GM19193 (cell line): ENCODE results near the gene OR8H3.

Experiments
- POLR2A ChIP-seq: IDR thresholded peaks from 4 replicates; pipeline ENCODE4 v1.6.1; 2011; ENCODE audit not compliant: insufficient read depth, insufficient read length; ENCODE audit errors: extremely low read depth

OR8H3 gene

GRCh38 chr11:56122073-56122472, at the start of gene OR8H3:
Gene OR8H3 (plus strand): TSS chr11:56122373. CDS start chr11:56122373, 0 bp downstream.
- no peak for TF ChIP-seq POLR2A

- TF ChIP-seq POLR2A, result no peak
These were observed 32.5 kb upstream of the OR8H3 start for GRCh38 chr11:56089697-56090096.

- TF ChIP-seq POLR2A, result no peak
These were observed 29.2 kb upstream of the OR8H3 start, which contains the start of gene OR8I2 for GRCh38 chr11:56093008-56093407. Gene OR8I2 (plus strand): TSS chr11:56093308. CDS start chr11:56093308, 0 bp downstream.

- no peak for TF ChIP-seq POLR2A
These were observed 18.9 kb upstream of the OR8H3 start, which contains the start of gene OR8H2 for GRCh38 chr11:56103210-56103737. Gene OR8H2 (plus strand): TSS chr11:56103687. CDS start chr11:56105043, 1,356 bp downstream.

- no peak for TF ChIP-seq POLR2A
These were observed 18.0 kb downstream of the OR8H3 start, which contains the start of gene OR8J3 for GRCh38 chr11:56140151-56140661. Gene OR8J3 (minus strand): TSS chr11:56140201. CDS start chr11:56137718, 2,483 bp downstream.

- no peak for TF ChIP-seq POLR2A
These were observed 29.2 kb downstream of the OR8H3 start for GRCh38 chr11:56151376-56151775.

- TF ChIP-seq POLR2A, result no peak
These were observed 30.2 kb downstream of the OR8H3 start for GRCh38 chr11:56152333-56152732.

GRCh38 chr11:56160217-56160616, 38.0 kb downstream of the OR8H3 start, which contains the start of gene OR8K5:
Gene OR8K5 (minus strand): TSS chr11:56160317. CDS start chr11:56160317, 0 bp downstream.
- no peak for TF ChIP-seq POLR2A

- TF ChIP-seq POLR2A, result no peak
These were observed 41.6 kb downstream of the OR8H3 start for GRCh38 chr11:56163804-56164203.

- TF ChIP-seq POLR2A, result no peak
These were observed 50.2 kb downstream of the OR8H3 start for GRCh38 chr11:56172256-56172830.
